Activated CD8-positive, alpha-beta memory T cell treated with anti-CD3 and anti-CD28 coated beads, Interleukin-2, amount 50 U/mL, for 48 hours (primary cell): ENCODE data around the gene RPUSD1.

Experiments
- DNase-seq: peaks from one replicate; pipeline ENCODE4 v3.0.0-alpha.2; 2020

RPUSD1 gene

DNA sequence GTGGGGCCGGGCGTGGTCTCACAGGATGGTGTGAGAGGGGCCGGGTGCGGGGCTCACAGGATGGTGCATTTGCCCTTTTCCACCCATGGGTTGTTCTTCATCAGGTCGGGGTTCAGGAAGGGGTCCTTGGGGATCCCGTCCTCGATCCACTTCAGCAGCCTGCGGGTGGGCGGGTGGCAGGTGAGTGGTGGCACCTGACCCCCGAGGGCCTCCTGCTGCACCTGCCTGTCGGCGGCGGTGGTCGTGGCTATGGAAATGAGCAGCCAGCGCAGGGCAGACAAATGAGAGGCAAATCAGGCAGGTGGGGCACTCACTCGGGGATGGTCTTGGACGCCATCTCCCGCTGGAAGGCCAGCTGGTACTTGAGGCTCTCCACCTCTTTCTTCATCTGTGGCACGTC is 10.5 kb upstream of the RPUSD1 start:
- no peak for DNase-seq

DNA sequence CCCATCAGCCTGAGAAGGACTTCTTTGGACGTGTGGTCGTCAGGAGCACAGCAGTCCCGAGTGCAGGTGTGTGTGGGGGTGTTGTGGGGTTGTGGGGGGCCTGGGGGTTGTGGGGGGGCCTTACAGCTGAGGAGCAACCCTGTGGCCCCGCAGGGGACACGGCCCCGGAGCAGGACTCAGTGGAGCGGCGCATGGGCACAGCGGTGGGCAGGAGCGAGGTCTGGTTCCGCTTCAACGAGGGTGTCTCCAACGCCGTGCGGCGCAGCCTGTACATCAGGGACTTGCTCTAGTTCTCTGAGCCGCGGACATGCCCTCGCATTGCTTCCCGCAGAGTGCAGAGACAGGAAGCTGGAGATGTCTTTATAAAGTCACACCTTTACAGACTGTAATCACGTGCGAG is 9.5 kb upstream of the RPUSD1 start:
- DNase-seq: no peak

GRCh38 chr16:797120-797420 is 8.9 kb upstream of the RPUSD1 start:
- no peak for DNase-seq

- no peak for DNase-seq
These were observed 8.3 kb upstream of the RPUSD1 start for GRCh38 chr16:796296-797119.

DNA sequence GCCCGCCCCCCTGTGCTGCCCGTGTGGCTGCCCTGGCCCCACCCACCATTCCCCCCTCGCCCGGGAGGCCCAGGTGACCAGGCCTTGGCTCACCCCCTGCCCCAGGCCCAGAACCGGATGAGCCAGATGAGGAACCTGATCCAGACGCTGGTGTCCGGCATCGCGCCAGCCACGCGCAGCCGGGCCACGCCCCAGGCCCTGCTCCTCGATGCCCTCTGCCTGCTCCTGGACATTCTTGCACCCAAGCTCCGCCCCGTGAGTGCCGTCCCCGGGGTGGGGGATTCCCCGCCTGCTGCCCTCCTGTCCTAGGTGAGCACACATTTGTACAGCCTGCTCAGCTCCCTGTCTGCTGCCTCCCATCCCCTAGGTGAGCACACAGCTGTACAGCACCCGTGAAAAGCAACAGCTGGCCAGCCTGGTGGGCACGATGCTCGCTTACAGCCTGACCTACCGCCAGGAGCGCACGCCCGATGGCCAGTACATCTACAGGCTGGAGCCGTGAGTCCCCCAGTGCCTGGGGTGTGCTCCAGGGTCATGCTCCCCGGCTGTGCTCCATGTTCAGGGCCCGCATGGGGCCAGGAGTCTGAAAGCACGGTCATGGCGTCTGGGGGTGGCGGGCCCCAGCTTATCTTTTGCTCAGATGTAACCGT is 7.5 kb upstream of the RPUSD1 start:
- DNase-seq: no peak

GRCh38 chr16:794853-795466 is 6.8 kb upstream of the RPUSD1 start:
- DNase-seq: no peak

GRCh38 chr16:794091-794822 is 6.1 kb upstream of the RPUSD1 start:
- DNase-seq: no peak

- no peak for DNase-seq
These were observed 5.2 kb upstream of the RPUSD1 start for GRCh38 chr16:793414-793813.

DNA sequence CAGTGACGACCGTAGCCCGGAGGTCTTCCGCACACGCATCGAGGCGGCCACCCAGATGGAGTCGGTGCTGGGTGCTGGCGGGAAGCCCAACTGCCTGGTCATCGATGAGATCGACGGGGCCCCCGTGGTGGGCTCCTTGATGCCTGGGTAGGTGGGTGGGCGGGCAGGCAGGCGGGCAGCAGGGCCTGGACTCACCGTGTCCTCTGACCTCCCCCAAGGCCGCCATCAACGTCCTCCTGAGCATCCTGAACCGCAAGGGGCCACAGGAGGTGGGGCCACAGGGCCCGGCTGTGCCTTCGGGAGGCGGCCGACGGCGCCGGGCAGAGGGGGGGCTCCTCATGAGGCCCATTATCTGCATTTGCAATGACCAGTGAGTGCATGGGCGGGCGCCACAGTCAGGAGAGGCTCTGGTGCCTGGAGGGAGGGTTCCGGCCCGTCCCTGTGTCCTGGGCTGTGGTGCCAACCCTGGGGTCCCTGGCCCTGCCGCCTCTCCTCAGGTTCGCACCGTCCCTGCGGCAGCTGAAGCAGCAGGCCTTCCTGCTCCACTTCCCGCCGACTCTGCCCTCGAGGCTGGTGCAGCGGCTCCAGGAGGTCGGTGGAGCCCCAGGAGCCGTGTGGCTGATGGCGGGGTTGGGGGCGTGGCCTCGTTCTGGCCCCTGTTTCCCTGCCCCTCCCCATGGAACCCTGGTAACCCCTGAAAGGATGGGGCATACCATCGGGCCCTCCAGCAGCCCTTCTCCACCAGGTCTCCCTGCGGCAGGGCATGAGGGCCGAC is 4.2 kb upstream of the RPUSD1 start:
- no peak for DNase-seq

GRCh38 chr16:791131-791530 is 3.0 kb upstream of the RPUSD1 start:
- DNase-seq: no peak

GRCh38 chr16:790086-790485 is 1.9 kb upstream of the RPUSD1 start:
- DNase-seq: no peak

GRCh38 chr16:789191-789850 is 1.1 kb upstream of the RPUSD1 start:
- DNase-seq: no peak

- peak; percentile 96 for DNase-seq
These were observed 382 bp upstream of the RPUSD1 start, which contains the start of gene CHTF18 for GRCh38 chr16:788399-789126. TSS of gene CHTF18 (plus strand) at chr16:788620. CDS start at chr16:788685, 65 bp downstream.

GRCh38 chr16:787321-787966 is 737 bp downstream of the RPUSD1 start:
- no peak for DNase-seq

- peak; percentile 93 for DNase-seq
These were observed 2.3 kb downstream of the RPUSD1 start for GRCh38 chr16:785563-786535.

GRCh38 chr16:784431-784830 is 3.8 kb downstream of the RPUSD1 start:
- DNase-seq: no peak

DNA sequence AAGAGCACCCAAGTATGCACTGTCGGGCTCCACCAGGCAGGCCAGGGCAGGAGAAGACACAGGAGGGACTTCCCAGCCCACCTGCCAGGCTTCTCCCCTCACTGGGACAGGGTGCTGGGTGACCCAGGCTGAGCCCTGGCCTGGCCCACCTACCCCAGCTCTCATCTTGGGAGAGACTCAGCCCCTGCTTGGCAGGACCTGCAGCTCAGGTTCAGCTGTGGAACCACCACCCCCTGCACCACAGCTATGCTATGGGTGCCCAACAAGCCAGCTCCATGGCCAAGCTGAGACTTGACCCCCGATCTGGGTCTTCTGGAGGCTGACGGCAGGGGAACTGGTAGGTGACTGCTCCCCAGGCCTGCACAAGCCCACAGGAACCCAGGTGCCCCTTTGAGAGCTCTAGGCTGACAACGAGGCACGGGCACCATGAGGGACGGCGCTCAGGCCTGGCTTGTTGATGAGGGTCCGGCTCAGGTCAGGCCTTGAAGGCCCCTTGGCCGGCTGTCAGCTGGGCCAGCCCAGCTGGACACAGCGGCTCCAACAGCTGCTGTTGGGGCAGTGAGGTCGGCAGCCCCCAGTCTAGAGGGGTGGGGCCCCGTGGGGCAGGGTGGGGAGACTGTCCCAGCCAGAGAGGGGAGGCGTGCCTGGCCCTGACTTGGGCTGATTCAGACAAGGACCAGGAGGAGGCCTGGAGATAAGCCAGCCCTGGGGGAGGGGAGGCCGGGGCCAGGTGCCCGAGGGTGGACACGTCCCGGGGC is 4.6 kb downstream of the RPUSD1 start:
- no peak for DNase-seq

- no peak for DNase-seq
These were observed 5.3 kb downstream of the RPUSD1 start for GRCh38 chr16:782766-783403.
